T-cell (primary cell): ENCODE results near the gene DRD1. TPM values are rescaled to one million over a fixed set of nuclear protein-coding genes. Genes with fewer than 3 reads are reported as not detected.
"Not testable (repeated sequence)": the region's sequence is repeated elsewhere in the genome, so short reads cannot be mapped to it uniquely, and the experiment has no call there.

Source experiments
- ATAC-seq, 4 experiments: fragments of 200-7000 bp in 3 of 4; fragments of 150-1000 bp in 1 of 4; cut with Tn5 transposase; replicated peaks in 1 of 4; 1 replicate in 3 of 4; 2 replicates in 1 of 4; pipeline ENCODE4 v1.10.0; 2021; ENCODE audit warnings: moderate library complexity in 3 of 4, mild to moderate bottlenecking in 2 of 4, moderate number of reproducible peaks in 1 of 4
- CTCF ChIA-PET, 2 donors: fragments of 300-600 bp; sonication (Branson Sonifier 250); formaldehyde crosslinking; loops; one replicate each; lab custom pipeline; 2022; ENCODE audit warnings: antibody characterized with exemption in 2 of 2; lab: Charles Lee
- POLR2A ChIA-PET, 2 donors: fragments of 300-600 bp; sonication (Branson Sonifier 250); formaldehyde crosslinking; loops; one replicate each; lab custom pipeline; 2022; ENCODE audit warnings: antibody characterized with exemption in 2 of 2; lab: Charles Lee
- DNase-seq, 35 experiments: peaks; one replicate each; pipeline versions ENCODE4 v3.0.0 to v3.0.0-alpha.2; 2013 to 2023
- H3K27ac ChIP-seq: one replicate; pipeline ENCODE4 v1.5.1; 2013; ENCODE audit warnings: low read length
- H3K27me3 ChIP-seq, 2 experiments: replicated peaks in 1 of 2; 1 replicate in 1 of 2; 2 replicates in 1 of 2; pipeline versions ENCODE4 v1.6.1 to v1.7.0; 2013; ENCODE audit warnings: low read length in 1 of 2, mixed read lengths in 1 of 2; ENCODE audit not compliant: control insufficient read depth in 2 of 2, insufficient read depth in 2 of 2; ENCODE audit errors: extremely low read depth in 1 of 2
- H3K36me3 ChIP-seq, 2 donors: 1 replicate in 1 of 2; 2 replicates in 1 of 2; pipeline versions ENCODE4 v1.6.1 to v1.7.0; 2013; ENCODE audit warnings: low read length in 1 of 2; ENCODE audit not compliant: control insufficient read depth in 2 of 2, insufficient read depth in 1 of 2; ENCODE audit errors: extremely low read depth in 1 of 2
- H3K4me1 ChIP-seq, 2 experiments: 1 replicate in 1 of 2; 2 replicates in 1 of 2; pipeline versions ENCODE4 v1.6.1 to v1.7.0; 2013; ENCODE audit warnings: low read length in 2 of 2, mixed read lengths in 1 of 2; ENCODE audit not compliant: insufficient read depth in 2 of 2, control insufficient read depth in 1 of 2; ENCODE audit errors: extremely low read depth in 1 of 2
- H3K4me3 ChIP-seq, 2 donors: 1 replicate in 1 of 2; 2 replicates in 1 of 2; pipeline versions ENCODE4 v1.5.1 to v1.7.0; 2013; ENCODE audit warnings: mild to moderate bottlenecking in 2 of 2, low read length in 1 of 2, moderate library complexity in 1 of 2; ENCODE audit not compliant: control insufficient read depth in 1 of 2; ENCODE audit errors: extremely low read depth in 1 of 2
- H3K9me3 ChIP-seq: 2 replicates; pipeline ENCODE4 v1.7.0; 2013
- H3K27ac Mint-ChIP-seq, 2 donors: one replicate each; pipeline ENCODE4 v1.8.0; 2020 to 2021; ENCODE audit warnings: mild to moderate bottlenecking in 2 of 2, mixed read lengths in 2 of 2
- H3K27me3 Mint-ChIP-seq, 2 donors: one replicate each; pipeline ENCODE4 v1.8.0; 2021 to 2022; ENCODE audit warnings: mixed read lengths in 2 of 2
- H3K36me3 Mint-ChIP-seq: one replicate; pipeline ENCODE4 v1.8.0; 2021; ENCODE audit warnings: mixed read lengths
- H3K4me1 Mint-ChIP-seq, 3 donors: one replicate each; pipeline ENCODE4 v1.8.0; 2020 to 2022; ENCODE audit warnings: mixed read lengths in 3 of 3, mild to moderate bottlenecking in 1 of 3
- H3K4me3 Mint-ChIP-seq, 3 donors: one replicate each; pipeline ENCODE4 v1.8.0; 2020 to 2022; ENCODE audit warnings: mild to moderate bottlenecking in 3 of 3, mixed read lengths in 3 of 3, moderate library complexity in 3 of 3
- H3K9me3 Mint-ChIP-seq, 3 donors: one replicate each; pipeline ENCODE4 v1.8.0; 2020 to 2022; ENCODE audit warnings: mixed read lengths in 3 of 3
- WGBS: methylation state at CpG from one replicate; pipeline ENCODE4 v1.1.5; 2013; ENCODE audit warnings: missing lambda C conversion rate; ENCODE audit not compliant: insufficient coverage; 5-methylcytosine and 5-hydroxymethylcytosine counted together
- total RNA-seq, 35 experiments: library from RNA in 6 of 35; stranded (reverse) in 6 of 35; fragments of 120-200 nt in 1 of 35; gene quantifications; one replicate each; pipeline versions ENCODE4 v1.2.1 to v1.2.4 and lab custom pipeline; 2013 to 2026

DRD1 gene
- total RNA-seq, 5 donors from 2014 or later (not counting 1 experiment from before 2014, with no cell fraction given): not detected

- H3K4me3 ChIP-seq: no peak overlapping the region
- H3K36me3 ChIP-seq: no peaks in the 10 kb centered on the region
- Mint-ChIP-seq H3K36me3 (no peaks in the 10 kb centered on the region), H3K4me1 (no peaks in the 10 kb centered on the region), H3K27ac (no peak overlapping the region), H3K27me3 (peaks cover 21 to 35% of the 10 kb centered on the region in 2 donors), H3K4me3 (no peak overlapping the region), H3K9me3 (no peaks in the 10 kb centered on the region)
- CTCF ChIA-PET: no interaction called here
- DNase-seq (no peak), ATAC-seq (no peak)
- H3K27ac ChIP-seq: no peak overlapping the region
- POLR2A ChIA-PET: no interaction called here
- H3K4me1 ChIP-seq: no peaks in the 10 kb centered on the region
- WGBS: 53% methylated on average over 4 of the region's 6 CpGs
- H3K27me3 ChIP-seq: peaks cover 2 to 12% of the 10 kb centered on the region in 2 experiments
- no peaks in the 10 kb centered on the region for H3K9me3 ChIP-seq
These were observed 9.2 kb downstream of the DRD1 start for GRCh38 chr5:175434800-175435199.

- no peaks in the 10 kb centered on the region for H3K9me3 ChIP-seq
- Mint-ChIP-seq H3K4me1 (no peaks in the 10 kb centered on the region), H3K27ac (no peak overlapping the region), H3K4me3 (no peak overlapping the region), H3K36me3 (no peaks in the 10 kb centered on the region), H3K27me3 (peaks cover 36 to 38% of the 10 kb centered on the region in 2 donors), H3K9me3 (peaks cover 0 to 10% (median 0%) of the 10 kb centered on the region in 3 donors)
- CTCF ChIA-PET: no interaction called here
- H3K4me1 ChIP-seq: no peaks in the 10 kb centered on the region
- H3K4me3 ChIP-seq: no peak overlapping the region
- H3K27me3 ChIP-seq: peaks cover 0 to 9% of the 10 kb centered on the region in 2 experiments
- H3K27ac ChIP-seq: no peak overlapping the region
- DNase-seq: no peak
- ATAC-seq: no peak
- WGBS: no CpG with 5 or more reads among the region's 2 CpGs
- H3K36me3 ChIP-seq: no peaks in the 10 kb centered on the region
- POLR2A ChIA-PET: no interaction called here
These were observed 16.2 kb downstream of the DRD1 start for GRCh38 chr5:175427762-175428161.

GRCh38 chr5:175424594-175424993 is 19.4 kb downstream of the DRD1 start:
- peaks cover 48% of the 10 kb centered on the region in 2 donors for H3K27me3 Mint-ChIP-seq
- CTCF ChIA-PET: not testable (repeated sequence)

GRCh38 chr5:175422058-175422457 is 21.9 kb downstream of the DRD1 start:
- ChIA-PET POLR2A (no interaction called here), CTCF (no interaction called here)
- Histone ChIP-seq H3K27ac (no peak overlapping the region), H3K36me3 (no peaks in the 10 kb centered on the region), H3K4me3 (no peak overlapping the region), H3K4me1 (no peaks in the 10 kb centered on the region), H3K9me3 (no peaks in the 10 kb centered on the region), H3K27me3 (peaks cover 0 to 9% of the 10 kb centered on the region in 2 experiments)
- no peaks in the 10 kb centered on the region for H3K4me1 Mint-ChIP-seq
- no peak overlapping the region for H3K4me3 Mint-ChIP-seq
- peaks cover 0 to 3% (median 3%) of the 10 kb centered on the region in 3 donors for H3K9me3 Mint-ChIP-seq
- no peaks in the 10 kb centered on the region for H3K36me3 Mint-ChIP-seq
- ATAC-seq: no peak
- no peak overlapping the region for H3K27ac Mint-ChIP-seq
- WGBS: no CpG with 5 or more reads among the region's 2 CpGs
- H3K27me3 Mint-ChIP-seq: peaks cover 52 to 53% of the 10 kb centered on the region in 2 donors
- no peak for DNase-seq

More at GRCh38 chr5:175424594-175424993, 19.4 kb downstream of the DRD1 start:
- H3K4me3 Mint-ChIP-seq, POLR2A ChIA-PET, H3K27ac Mint-ChIP-seq, H3K27ac ChIP-seq, H3K27me3 ChIP-seq, H3K9me3 ChIP-seq, DNase-seq, H3K36me3 Mint-ChIP-seq, H3K36me3 ChIP-seq, H3K4me1 ChIP-seq, H3K4me3 ChIP-seq, H3K4me1 Mint-ChIP-seq, ATAC-seq: not testable (repeated sequence)
- peaks cover 3 to 10% (median 3%) of the 10 kb centered on the region in 3 donors for H3K9me3 Mint-ChIP-seq

- DNase-seq (no peak), ATAC-seq (no peak)
- Histone ChIP-seq H3K4me1 (no peaks in the 10 kb centered on the region), H3K27me3 (peaks cover 0 to 9% of the 10 kb centered on the region in 2 experiments), H3K9me3 (no peaks in the 10 kb centered on the region), H3K27ac (no peak overlapping the region), H3K36me3 (no peaks in the 10 kb centered on the region), H3K4me3 (no peak overlapping the region)
- H3K4me3 Mint-ChIP-seq: no peak overlapping the region
- H3K27ac Mint-ChIP-seq: no peak overlapping the region
- CTCF ChIA-PET: no interaction called here
- no peaks in the 10 kb centered on the region for H3K4me1 Mint-ChIP-seq
- no peaks in the 10 kb centered on the region for H3K36me3 Mint-ChIP-seq
- POLR2A ChIA-PET: no interaction called here
- H3K27me3 Mint-ChIP-seq: peaks cover 53 to 60% of the 10 kb centered on the region in 2 donors
- peaks cover 4 to 6% (median 4%) of the 10 kb centered on the region in 3 donors for H3K9me3 Mint-ChIP-seq
These were observed 23.6 kb downstream of the DRD1 start for GRCh38 chr5:175420383-175420782.

GRCh38 chr5:175418251-175418650 is 25.7 kb downstream of the DRD1 start:
- ATAC-seq (no peak), DNase-seq (no peak)
- H3K4me1 ChIP-seq: no peaks in the 10 kb centered on the region
- Mint-ChIP-seq H3K27me3 (peaks cover 46 to 66% of the 10 kb centered on the region in 2 donors), H3K36me3 (no peaks in the 10 kb centered on the region), H3K9me3 (peaks cover 4 to 6% (median 4%) of the 10 kb centered on the region in 3 donors), H3K4me1 (no peaks in the 10 kb centered on the region), H3K27ac (no peak overlapping the region), H3K4me3 (no peak overlapping the region)
- POLR2A ChIA-PET: no interaction called here
- H3K36me3 ChIP-seq: no peaks in the 10 kb centered on the region
- no CpG with 5 or more reads among the region's 1 CpG for WGBS
- CTCF ChIA-PET: no interaction called here
- no peak overlapping the region for H3K4me3 ChIP-seq
- no peaks in the 10 kb centered on the region for H3K9me3 ChIP-seq
- peaks cover 2 to 10% of the 10 kb centered on the region in 2 experiments for H3K27me3 ChIP-seq
- no peak overlapping the region for H3K27ac ChIP-seq

GRCh38 chr5:175417384-175417783 is 26.6 kb downstream of the DRD1 start:
- peaks cover 4% of the 10 kb centered on the region in 3 donors for H3K9me3 Mint-ChIP-seq
- H3K27ac ChIP-seq: no peak overlapping the region
- no peaks in the 10 kb centered on the region for H3K4me1 ChIP-seq
- 57% methylated on average over 1 of the region's 2 CpGs for WGBS
- no peaks in the 10 kb centered on the region for H3K4me1 Mint-ChIP-seq
- no peak for DNase-seq
- peaks cover 40 to 68% of the 10 kb centered on the region in 2 donors for H3K27me3 Mint-ChIP-seq
- no peaks in the 10 kb centered on the region for H3K36me3 Mint-ChIP-seq
- no peaks in the 10 kb centered on the region for H3K36me3 ChIP-seq
- no peak overlapping the region for H3K4me3 ChIP-seq
- ChIA-PET POLR2A (no interaction called here), CTCF (interaction anchor here in 1 of 2 donors (0.6 kb wide), 1 partner anchor 470 kb away, joined by 3 read pairs; no protein-coding TSS in a partner anchor)
- H3K4me3 Mint-ChIP-seq: no peak overlapping the region
- H3K9me3 ChIP-seq: no peaks in the 10 kb centered on the region
- H3K27me3 ChIP-seq: peaks cover 3 to 11% of the 10 kb centered on the region in 2 experiments
- no peak overlapping the region for H3K27ac Mint-ChIP-seq
- ATAC-seq: no peak
